DND-41 (cell line): ENCODE data around the gene FAM229A.

Experiments
- ATAC-seq: fragments of 200-7000 bp; cut with Tn5 transposase; 3 replicates; pipeline ENCODE4 v1.9.1; 2021; ENCODE audit warnings: low read depth; ENCODE audit not compliant: insufficient read depth
- DNase-seq: peaks from one replicate; pipeline ENCODE4 v3.0.0-alpha.2; 2020
- H2AFZ ChIP-seq: 2 replicates; pipeline ENCODE4 v1.6.0; 2012; ENCODE audit warnings: low read depth, low read length
- H3K27ac ChIP-seq: 2 replicates; pipeline ENCODE4 v1.5.1; 2012; ENCODE audit warnings: low read length, inconsistent platforms
- H3K27me3 ChIP-seq: fragments of 200-600 bp; sonication (generic); 2 replicates; pipeline ENCODE4 v1.6.0; 2012; ENCODE audit warnings: low read length, mild to moderate bottlenecking, inconsistent platforms; ENCODE audit not compliant: insufficient read depth, poor library complexity
- H3K36me3 ChIP-seq: 2 replicates; pipeline ENCODE4 v1.5.1; 2012; ENCODE audit warnings: low read length, inconsistent platforms; ENCODE audit not compliant: insufficient read depth
- H3K4me1 ChIP-seq: 2 replicates; pipeline ENCODE4 v1.5.1; 2012; ENCODE audit warnings: mild to moderate bottlenecking, low read length; ENCODE audit not compliant: insufficient read depth
- H3K4me2 ChIP-seq: 2 replicates; pipeline ENCODE4 v1.6.0; 2012; ENCODE audit warnings: mild to moderate bottlenecking, moderate library complexity, low read length, inconsistent platforms; ENCODE audit not compliant: insufficient read depth
- H3K4me3 ChIP-seq, 2 experiments: fragments of 200-600 bp in 1 of 2; shearing (Covaris generic) in 1 of 2; 2 replicates each; pipeline ENCODE4 v1.5.1; 2012 to 2016; ENCODE audit warnings: inconsistent platforms in 2 of 2, low read length in 2 of 2, mild to moderate bottlenecking in 2 of 2, low read depth in 1 of 2, moderate library complexity in 1 of 2
- H3K79me2 ChIP-seq: 2 replicates; pipeline ENCODE4 v1.6.0; 2012; ENCODE audit warnings: low read length, inconsistent platforms; ENCODE audit not compliant: insufficient read depth
- H3K9ac ChIP-seq: 2 replicates; pipeline ENCODE4 v1.6.0; 2012; ENCODE audit warnings: low read depth, mild to moderate bottlenecking, inconsistent platforms, low read length, moderate library complexity
- H3K9me3 ChIP-seq: 2 replicates; pipeline ENCODE4 v1.5.1; 2012; ENCODE audit warnings: low read length, moderate library complexity, mild to moderate bottlenecking, inconsistent platforms; ENCODE audit not compliant: insufficient read depth, severe bottlenecking
- H4K20me1 ChIP-seq: 2 replicates; pipeline ENCODE4 v1.6.0; 2012; ENCODE audit warnings: low read length; ENCODE audit not compliant: insufficient read depth
- EZH2 ChIP-seq: IDR thresholded peaks from 3 replicates; pipeline ENCODE4 v1.6.1; 2012; ENCODE audit warnings: borderline replicate concordance, low read depth, mild to moderate bottlenecking, moderate library complexity, low read length, inconsistent platforms; ENCODE audit not compliant: severe bottlenecking
- TF ChIP-seq, protein P1 (sequence below): IDR thresholded peaks from 2 replicates; pipeline ENCODE4 v1.5.1; 2012; ENCODE audit warnings: borderline replicate concordance, low read length, moderate library complexity, mild to moderate bottlenecking; ENCODE audit not compliant: poor library complexity, severe bottlenecking; ENCODE audit errors: extremely low read depth

Gene FAM229A

DNA sequence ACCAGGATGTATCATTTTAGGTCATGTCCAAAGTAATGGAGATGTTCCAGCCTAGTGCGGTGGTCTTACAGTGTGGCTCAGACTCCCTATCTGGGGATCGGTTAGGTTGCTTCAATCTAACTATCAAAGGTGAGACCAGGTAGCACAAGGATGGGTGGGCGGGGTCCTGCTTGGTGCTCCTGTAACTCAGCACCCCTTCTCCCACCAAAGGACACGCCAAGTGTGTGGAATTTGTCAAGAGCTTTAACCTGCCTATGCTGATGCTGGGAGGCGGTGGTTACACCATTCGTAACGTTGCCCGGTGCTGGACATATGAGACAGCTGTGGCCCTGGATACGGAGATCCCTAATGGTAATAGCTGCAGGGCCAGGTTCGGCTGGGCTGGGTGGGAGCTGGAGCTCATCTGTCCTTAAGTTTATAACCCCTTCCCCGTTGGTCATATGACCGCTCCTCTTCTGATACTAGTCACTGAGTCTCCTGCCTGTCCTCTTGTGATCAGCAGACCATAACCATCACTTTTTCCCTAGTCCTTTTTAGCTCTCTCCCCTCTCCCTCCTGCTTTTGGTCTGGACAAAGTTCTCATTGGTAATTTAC, 31.6 kb downstream of the FAM229A start:
- H3K79me2 ChIP-seq, result peaks cover 43% of the 10 kb centered on the region
- H3K9ac ChIP-seq, result no peak overlapping the region
- no peak overlapping the region for H3K27ac ChIP-seq
- H3K4me1 ChIP-seq, result peaks cover 21% of the 10 kb centered on the region
- peaks cover 51% of the 10 kb centered on the region for H4K20me1 ChIP-seq
- ATAC-seq (no peak), DNase-seq (no peak)
- H3K27me3 ChIP-seq, result no peaks in the 10 kb centered on the region
- no peak overlapping the region for H3K4me3 ChIP-seq
- peaks cover 92% of the 10 kb centered on the region for H3K36me3 ChIP-seq
- H3K4me2 ChIP-seq, result no peak overlapping the region
- no peaks in the 10 kb centered on the region for H3K9me3 ChIP-seq
- no peak overlapping the region for H2AFZ ChIP-seq
- TF ChIP-seq, protein P1, sequence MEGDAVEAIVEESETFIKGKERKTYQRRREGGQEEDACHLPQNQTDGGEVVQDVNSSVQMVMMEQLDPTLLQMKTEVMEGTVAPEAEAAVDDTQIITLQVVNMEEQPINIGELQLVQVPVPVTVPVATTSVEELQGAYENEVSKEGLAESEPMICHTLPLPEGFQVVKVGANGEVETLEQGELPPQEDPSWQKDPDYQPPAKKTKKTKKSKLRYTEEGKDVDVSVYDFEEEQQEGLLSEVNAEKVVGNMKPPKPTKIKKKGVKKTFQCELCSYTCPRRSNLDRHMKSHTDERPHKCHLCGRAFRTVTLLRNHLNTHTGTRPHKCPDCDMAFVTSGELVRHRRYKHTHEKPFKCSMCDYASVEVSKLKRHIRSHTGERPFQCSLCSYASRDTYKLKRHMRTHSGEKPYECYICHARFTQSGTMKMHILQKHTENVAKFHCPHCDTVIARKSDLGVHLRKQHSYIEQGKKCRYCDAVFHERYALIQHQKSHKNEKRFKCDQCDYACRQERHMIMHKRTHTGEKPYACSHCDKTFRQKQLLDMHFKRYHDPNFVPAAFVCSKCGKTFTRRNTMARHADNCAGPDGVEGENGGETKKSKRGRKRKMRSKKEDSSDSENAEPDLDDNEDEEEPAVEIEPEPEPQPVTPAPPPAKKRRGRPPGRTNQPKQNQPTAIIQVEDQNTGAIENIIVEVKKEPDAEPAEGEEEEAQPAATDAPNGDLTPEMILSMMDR, result no peak
- TF ChIP-seq EZH2, result no peak

DNA sequence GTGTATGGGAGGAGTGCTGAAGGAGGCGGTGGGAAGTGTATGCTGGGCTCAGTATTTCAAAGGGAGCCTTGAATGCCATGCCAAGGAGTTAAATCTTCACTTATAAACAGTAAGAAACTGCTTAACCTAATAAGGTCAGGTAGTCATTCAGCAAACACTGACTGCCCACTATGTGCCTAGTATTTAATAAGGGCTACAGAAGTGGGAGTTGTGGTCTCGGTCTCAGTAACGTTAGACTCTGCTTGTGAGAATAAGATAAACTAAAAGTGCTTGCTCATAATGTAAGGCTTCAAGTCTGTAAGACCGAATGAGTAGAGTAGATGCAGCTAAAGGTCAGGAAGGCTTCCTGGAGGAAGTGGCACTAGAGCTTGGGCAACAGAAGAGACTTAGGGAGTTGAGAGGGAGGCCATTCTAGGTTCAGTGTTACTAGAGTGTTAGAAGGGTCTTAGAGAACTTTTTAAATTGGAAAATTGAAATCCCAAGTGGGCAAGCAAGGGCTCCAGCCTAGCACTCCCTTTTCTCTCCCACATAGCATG, 32.3 kb downstream of the FAM229A start:
- Histone ChIP-seq H3K9me3 (no peaks in the 10 kb centered on the region), H3K36me3 (peaks cover 97% of the 10 kb centered on the region), H4K20me1 (peaks cover 50% of the 10 kb centered on the region), H3K4me1 (peaks cover 20% of the 10 kb centered on the region), H3K9ac (no peak overlapping the region), H2AFZ (no peak overlapping the region), H3K4me2 (no peak overlapping the region), H3K27me3 (no peaks in the 10 kb centered on the region), H3K4me3 (no peak overlapping the region), H3K27ac (no peak overlapping the region), H3K79me2 (peaks cover 37% of the 10 kb centered on the region)
- no peak for TF ChIP-seq EZH2
- TF ChIP-seq, protein P1, result no peak
- DNase-seq (no peak), ATAC-seq (no peak)

DNA sequence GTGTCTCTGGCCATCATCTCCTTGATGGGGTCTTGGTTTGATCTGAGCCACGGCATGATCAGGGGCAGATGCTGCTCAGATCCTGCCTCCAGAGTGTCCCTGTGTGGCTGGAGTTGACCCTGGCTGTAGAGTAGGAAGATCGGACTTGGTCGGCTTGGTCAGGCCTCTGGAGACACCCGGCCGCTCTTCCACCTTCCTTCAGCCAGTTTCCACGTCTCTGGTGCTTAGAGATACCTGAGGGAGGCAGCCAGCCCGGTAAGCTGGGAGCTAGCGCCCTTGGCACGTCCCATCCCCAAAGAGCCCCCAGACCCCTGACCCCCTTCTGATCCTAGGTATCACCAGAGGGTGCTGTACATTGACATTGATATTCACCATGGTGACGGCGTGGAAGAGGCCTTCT, 35.1 kb downstream of the FAM229A start:
- H3K79me2 ChIP-seq, result peaks cover 29% of the 10 kb centered on the region
- ATAC-seq (no peak), DNase-seq (no peak)
- no peak overlapping the region for H3K4me2 ChIP-seq
- H3K9me3 ChIP-seq, result no peaks in the 10 kb centered on the region
- H2AFZ ChIP-seq, result no peak overlapping the region
- H3K27me3 ChIP-seq, result no peaks in the 10 kb centered on the region
- no peak overlapping the region for H3K4me3 ChIP-seq
- peaks cover 6% of the 10 kb centered on the region for H3K4me1 ChIP-seq
- no peak overlapping the region for H3K27ac ChIP-seq
- H3K36me3 ChIP-seq, result peaks cover 97% of the 10 kb centered on the region
- TF ChIP-seq, protein P1, result no peak
- no peak for TF ChIP-seq EZH2
- peaks cover 24% of the 10 kb centered on the region; the same call in 1 of the 2 replicates for H4K20me1 ChIP-seq
- no peak overlapping the region for H3K9ac ChIP-seq
